WERI-Rb-1 (cell line): Measurements from ENCODE around the gene ATXN7L3.
"Not testable (repeated sequence)": the region's sequence is repeated elsewhere in the genome, so short reads cannot be mapped to it uniquely, and the experiment has no call there.

Experiments used
- DNase-seq: peaks from one replicate; pipeline ENCODE4 v3.0.0-alpha.2; 2020
- H3K27ac ChIP-seq: fragments of 250-450 bp; sonication (Bioruptor Pico); 2 replicates; pipeline ENCODE4 v1.5.1; 2020; ENCODE audit warnings: mild to moderate bottlenecking, moderate library complexity
- H3K27me3 ChIP-seq: fragments of 250-450 bp; sonication (Bioruptor Pico); 2 replicates; pipeline ENCODE4 v1.5.1; 2021; ENCODE audit warnings: mild to moderate bottlenecking, low read depth, moderate library complexity; ENCODE audit not compliant: insufficient read depth, severe bottlenecking
- H3K36me3 ChIP-seq: fragments of 250-450 bp; sonication (Bioruptor Pico); 2 replicates; pipeline ENCODE4 v1.5.1; 2020; ENCODE audit warnings: mild to moderate bottlenecking, moderate library complexity
- H3K4me3 ChIP-seq: 2 replicates; pipeline ENCODE4 v1.5.1; 2011; ENCODE audit warnings: low read depth, mild to moderate bottlenecking, control low read depth, low read length
- H3K9me3 ChIP-seq: fragments of 250-450 bp; sonication (Bioruptor Pico); 2 replicates; pipeline ENCODE4 v1.5.1; 2021; ENCODE audit warnings: mild to moderate bottlenecking, moderate library complexity; ENCODE audit not compliant: severe bottlenecking
- CTCF ChIP-seq: IDR thresholded peaks from 2 replicates; pipeline ENCODE4 v1.5.1; 2011; ENCODE audit warnings: low read depth, mild to moderate bottlenecking, control low read depth, inconsistent platforms, low read length

The ATXN7L3 gene

GRCh38 chr17:44155488-44155887 lies 44.2 kb downstream of the ATXN7L3 start:
- peak; percentile 37; the same call in 1 of the 2 replicates for TF ChIP-seq CTCF

GRCh38 chr17:44152875-44153274 lies 46.8 kb downstream of the ATXN7L3 start:
- no peaks in the 10 kb centered on the region for H3K9me3 ChIP-seq
- DNase-seq = no peak
- H3K27ac ChIP-seq = no peak overlapping the region
- no peak for TF ChIP-seq CTCF
- H3K36me3 ChIP-seq = peaks cover 66% of the 10 kb centered on the region
- no peak overlapping the region for H3K4me3 ChIP-seq
- H3K27me3 ChIP-seq = no peaks in the 10 kb centered on the region

More at GRCh38 chr17:44155488-44155887, 44.2 kb downstream of the ATXN7L3 start:
- peak; percentile 93 for DNase-seq
- Histone ChIP-seq H3K27me3 (no peaks in the 10 kb centered on the region), H3K4me3 (no peak overlapping the region), H3K36me3 (peaks cover 64% of the 10 kb centered on the region), H3K9me3 (no peaks in the 10 kb centered on the region), H3K27ac (peak overlapping the region; percentile 69)

- Histone ChIP-seq H3K4me3 (no peak overlapping the region), H3K36me3 (peaks cover 81% of the 10 kb centered on the region), H3K27ac (no peak overlapping the region), H3K9me3 (no peaks in the 10 kb centered on the region), H3K27me3 (no peaks in the 10 kb centered on the region)
- TF ChIP-seq CTCF = no peak
- no peak for DNase-seq
Observed at GRCh38 chr17:44149750-44150329, 49.8 kb downstream of the ATXN7L3 start.

- DNase-seq = not testable (repeated sequence)
- peaks cover 74% of the 10 kb centered on the region for H3K36me3 ChIP-seq
Observed at GRCh38 chr17:44149066-44149465, 50.6 kb downstream of the ATXN7L3 start.

GRCh38 chr17:44147812-44148211 lies 51.9 kb downstream of the ATXN7L3 start:
- Histone ChIP-seq H3K9me3 (no peaks in the 10 kb centered on the region), H3K27me3 (no peaks in the 10 kb centered on the region), H3K4me3 (no peak overlapping the region), H3K27ac (no peak overlapping the region), H3K36me3 (peaks cover 62% of the 10 kb centered on the region)
- no peak for TF ChIP-seq CTCF
- no peak for DNase-seq

More at GRCh38 chr17:44149066-44149465, 50.6 kb downstream of the ATXN7L3 start:
- not testable (repeated sequence) for H3K4me3 ChIP-seq, H3K9me3 ChIP-seq, H3K27me3 ChIP-seq, H3K27ac ChIP-seq

GRCh38 chr17:44146375-44147346 lies 53.0 kb downstream of the ATXN7L3 start:
- H3K36me3 ChIP-seq = peaks cover 54% of the 10 kb centered on the region
- TF ChIP-seq CTCF = no peak
- H3K27ac ChIP-seq = no peak overlapping the region

More at GRCh38 chr17:44146375-44147346, 53.0 kb downstream of the ATXN7L3 start:
- DNase-seq = no peak
- Histone ChIP-seq H3K9me3 (no peaks in the 10 kb centered on the region), H3K27me3 (no peaks in the 10 kb centered on the region), H3K4me3 (no peak overlapping the region)
